Neural cell (in vitro differentiated cells): ENCODE data around the gene SWAP70. TPM values are rescaled to one million over a fixed set of nuclear protein-coding genes. Genes with fewer than 3 reads are reported as not detected.

Experiments
- H2AFZ ChIP-seq: fragments of 200-600, 300-800 bp; sonication (generic), shearing (Covaris generic); 2 replicates; pipeline ENCODE4 v1.6.0; 2014; ENCODE audit warnings: low read depth, mild to moderate bottlenecking, antibody characterized with exemption, low read length, moderate library complexity
- H3F3A ChIP-seq: fragments of 200-600 bp; shearing (Covaris generic); 2 replicates; pipeline ENCODE4 v1.6.1; 2016; ENCODE audit warnings: mild to moderate bottlenecking, moderate library complexity, mixed read lengths, antibody characterized with exemption, low read length; ENCODE audit not compliant: insufficient read depth, poor library complexity, severe bottlenecking
- H3K27ac ChIP-seq: fragments of 200-600, 300-800 bp; sonication (generic), shearing (Covaris generic); 2 replicates; pipeline ENCODE4 v1.5.1; 2014; ENCODE audit warnings: mild to moderate bottlenecking, low read length, moderate library complexity
- H3K27me3 ChIP-seq: fragments of 300-800, 200-600 bp; sonication (generic), shearing (Covaris generic); 2 replicates; pipeline ENCODE4 v1.6.0; 2014; ENCODE audit warnings: mild to moderate bottlenecking, low read depth, low read length, moderate library complexity; ENCODE audit not compliant: insufficient read depth
- H3K36me3 ChIP-seq: fragments of 300-800, 200-600 bp; sonication (generic), shearing (Covaris generic); 2 replicates; pipeline ENCODE4 v1.5.1; 2014; ENCODE audit warnings: mild to moderate bottlenecking, antibody characterized with exemption, low read length, moderate library complexity; ENCODE audit not compliant: insufficient read depth
- H3K4me2 ChIP-seq: fragments of 300-800, 200-600 bp; sonication (generic), shearing (Covaris generic); 2 replicates; pipeline ENCODE4 v1.6.0; 2014; ENCODE audit warnings: mild to moderate bottlenecking, low read length
- H3K4me3 ChIP-seq: fragments of 300-800, 200-600 bp; sonication (generic), shearing (Covaris generic); 2 replicates; pipeline ENCODE4 v1.5.1; 2014; ENCODE audit warnings: mild to moderate bottlenecking, low read length, moderate library complexity
- H3K79me2 ChIP-seq: fragments of 200-600 bp; shearing (Covaris generic); replicated peaks from 2 replicates; pipeline ENCODE4 v1.6.0; 2014; ENCODE audit warnings: mild to moderate bottlenecking, low read length, moderate library complexity; ENCODE audit not compliant: insufficient read depth
- H3K9ac ChIP-seq: fragments of 300-800, 200-600 bp; sonication (generic), shearing (Covaris generic); 2 replicates; pipeline ENCODE4 v1.6.1; 2016; ENCODE audit warnings: mild to moderate bottlenecking, low read length, mixed read lengths
- H3K9me2 ChIP-seq: fragments of 200-600 bp; shearing (Covaris generic); 2 replicates; pipeline ENCODE4 v1.6.1; 2016; ENCODE audit warnings: mild to moderate bottlenecking, low read length, mixed read lengths; ENCODE audit not compliant: insufficient read depth
- H3K9me3 ChIP-seq: fragments of 200-600, 300-800 bp; sonication (generic), shearing (Covaris generic); 2 replicates; pipeline ENCODE4 v1.6.1; 2016; ENCODE audit warnings: mild to moderate bottlenecking, mixed run types, low read length, moderate library complexity, mixed read lengths
- H4K20me1 ChIP-seq: fragments of 200-600 bp; shearing (Covaris generic); 2 replicates; pipeline ENCODE4 v1.6.1; 2016; ENCODE audit warnings: mild to moderate bottlenecking, mixed run types; ENCODE audit not compliant: insufficient read depth
- CTCF ChIP-seq: fragments of 450-650 bp; IDR thresholded peaks from 2 replicates; pipeline ENCODE4 v1.5.1; 2014; ENCODE audit warnings: antibody characterized with exemption, mild to moderate bottlenecking, moderate library complexity; ENCODE audit not compliant: poor library complexity, severe bottlenecking
- EP300 ChIP-seq: fragments of 450-650 bp; conservative IDR thresholded peaks from 2 replicates; pipeline ENCODE4 v1.6.1; 2014; ENCODE audit warnings: antibody characterized with exemption, mild to moderate bottlenecking, moderate library complexity; ENCODE audit not compliant: poor library complexity, severe bottlenecking
- EZH2 ChIP-seq: fragments of 200-600, 300-800 bp; shearing (Covaris generic), sonication (generic); IDR thresholded peaks from 2 replicates; pipeline ENCODE4 v1.6.1; 2014; ENCODE audit warnings: antibody characterized with exemption, low read length, borderline replicate concordance, mild to moderate bottlenecking; ENCODE audit not compliant: insufficient read depth, poor library complexity, severe bottlenecking
- MXI1 ChIP-seq: fragments of 450-650 bp; conservative IDR thresholded peaks from 2 replicates; pipeline ENCODE4 v1.6.1; 2014; ENCODE audit warnings: antibody characterized with exemption, mild to moderate bottlenecking; ENCODE audit not compliant: poor library complexity, severe bottlenecking
- POLR2AphosphoS5 ChIP-seq: IDR thresholded peaks from 2 replicates; pipeline ENCODE4 v1.6.1; 2012
- RAD21 ChIP-seq: fragments of 450-650 bp; conservative IDR thresholded peaks from 2 replicates; pipeline ENCODE4 v1.6.1; 2014; ENCODE audit warnings: antibody characterized with exemption, mild to moderate bottlenecking, moderate library complexity
- SMC3 ChIP-seq: fragments of 450-650 bp; conservative IDR thresholded peaks from 2 replicates; pipeline ENCODE4 v1.6.1; 2014; ENCODE audit warnings: antibody characterized with exemption, mild to moderate bottlenecking, moderate library complexity; ENCODE audit not compliant: poor library complexity
- TAF1 ChIP-seq: IDR thresholded peaks from 2 replicates; pipeline ENCODE4 v1.6.1; 2012; ENCODE audit warnings: low read depth
- polyA plus RNA-seq: library from polyadenylated mRNA; depleted of rRNA; stranded (reverse); fragments of >200 nt; gene quantifications from 2 replicates; pipeline ENCODE4 v1.2.3, GENCODE V29; 2014
- TF ChIP-seq, protein P1 (sequence below): IDR thresholded peaks from 2 replicates; pipeline ENCODE4 v1.6.1; 2012; ENCODE audit warnings: borderline replicate concordance

Gene SWAP70
- polyA plus RNA-seq, 1 donor from 2014 or later: 1.4 TPM

DNA sequence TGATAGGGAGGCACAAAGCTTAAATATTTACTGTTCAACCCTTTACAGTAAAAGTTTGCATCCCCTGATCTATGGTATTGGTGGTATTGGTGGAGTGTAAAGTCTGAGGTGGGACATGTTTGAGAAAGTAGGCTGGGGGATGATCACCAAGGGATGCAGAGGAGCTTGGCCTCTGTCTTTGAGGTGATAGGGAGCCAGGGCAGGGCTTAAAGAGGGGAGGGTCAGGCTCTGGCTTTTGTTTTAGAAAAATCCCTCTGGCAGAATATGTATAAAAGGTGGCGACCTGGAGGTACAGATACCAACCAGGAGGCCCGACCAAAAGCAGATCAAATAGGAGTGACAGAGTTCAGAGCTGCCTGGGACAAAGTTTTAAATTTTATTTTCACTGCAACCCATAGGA lies 59.0 kb downstream of the SWAP70 start:
- H3K9ac ChIP-seq: no peak overlapping the region
- no peak overlapping the region for H3K4me2 ChIP-seq
- H3K27ac ChIP-seq: no peak overlapping the region
- no peaks in the 10 kb centered on the region for H4K20me1 ChIP-seq
- H3K4me3 ChIP-seq: no peak overlapping the region
- H3F3A ChIP-seq: no peaks in the 10 kb centered on the region
- H3K27me3 ChIP-seq: no peaks in the 10 kb centered on the region
- no peaks in the 10 kb centered on the region for H3K9me3 ChIP-seq
- no peaks in the 10 kb centered on the region for H3K36me3 ChIP-seq
- H2AFZ ChIP-seq: no peak overlapping the region
- no peaks in the 10 kb centered on the region for H3K79me2 ChIP-seq
- H3K9me2 ChIP-seq: no peaks in the 10 kb centered on the region
- TF ChIP-seq POLR2AphosphoS5: no peak
- TF ChIP-seq EZH2: no peak
- no peak for TF ChIP-seq SMC3
- no peak for TF ChIP-seq CTCF
- TF ChIP-seq RAD21: no peak
- TF ChIP-seq TAF1: no peak
- no peak for TF ChIP-seq EP300
- TF ChIP-seq, protein P1, sequence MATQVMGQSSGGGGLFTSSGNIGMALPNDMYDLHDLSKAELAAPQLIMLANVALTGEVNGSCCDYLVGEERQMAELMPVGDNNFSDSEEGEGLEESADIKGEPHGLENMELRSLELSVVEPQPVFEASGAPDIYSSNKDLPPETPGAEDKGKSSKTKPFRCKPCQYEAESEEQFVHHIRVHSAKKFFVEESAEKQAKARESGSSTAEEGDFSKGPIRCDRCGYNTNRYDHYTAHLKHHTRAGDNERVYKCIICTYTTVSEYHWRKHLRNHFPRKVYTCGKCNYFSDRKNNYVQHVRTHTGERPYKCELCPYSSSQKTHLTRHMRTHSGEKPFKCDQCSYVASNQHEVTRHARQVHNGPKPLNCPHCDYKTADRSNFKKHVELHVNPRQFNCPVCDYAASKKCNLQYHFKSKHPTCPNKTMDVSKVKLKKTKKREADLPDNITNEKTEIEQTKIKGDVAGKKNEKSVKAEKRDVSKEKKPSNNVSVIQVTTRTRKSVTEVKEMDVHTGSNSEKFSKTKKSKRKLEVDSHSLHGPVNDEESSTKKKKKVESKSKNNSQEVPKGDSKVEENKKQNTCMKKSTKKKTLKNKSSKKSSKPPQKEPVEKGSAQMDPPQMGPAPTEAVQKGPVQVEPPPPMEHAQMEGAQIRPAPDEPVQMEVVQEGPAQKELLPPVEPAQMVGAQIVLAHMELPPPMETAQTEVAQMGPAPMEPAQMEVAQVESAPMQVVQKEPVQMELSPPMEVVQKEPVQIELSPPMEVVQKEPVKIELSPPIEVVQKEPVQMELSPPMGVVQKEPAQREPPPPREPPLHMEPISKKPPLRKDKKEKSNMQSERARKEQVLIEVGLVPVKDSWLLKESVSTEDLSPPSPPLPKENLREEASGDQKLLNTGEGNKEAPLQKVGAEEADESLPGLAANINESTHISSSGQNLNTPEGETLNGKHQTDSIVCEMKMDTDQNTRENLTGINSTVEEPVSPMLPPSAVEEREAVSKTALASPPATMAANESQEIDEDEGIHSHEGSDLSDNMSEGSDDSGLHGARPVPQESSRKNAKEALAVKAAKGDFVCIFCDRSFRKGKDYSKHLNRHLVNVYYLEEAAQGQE: no peak
- TF ChIP-seq MXI1: no peak

DNA sequence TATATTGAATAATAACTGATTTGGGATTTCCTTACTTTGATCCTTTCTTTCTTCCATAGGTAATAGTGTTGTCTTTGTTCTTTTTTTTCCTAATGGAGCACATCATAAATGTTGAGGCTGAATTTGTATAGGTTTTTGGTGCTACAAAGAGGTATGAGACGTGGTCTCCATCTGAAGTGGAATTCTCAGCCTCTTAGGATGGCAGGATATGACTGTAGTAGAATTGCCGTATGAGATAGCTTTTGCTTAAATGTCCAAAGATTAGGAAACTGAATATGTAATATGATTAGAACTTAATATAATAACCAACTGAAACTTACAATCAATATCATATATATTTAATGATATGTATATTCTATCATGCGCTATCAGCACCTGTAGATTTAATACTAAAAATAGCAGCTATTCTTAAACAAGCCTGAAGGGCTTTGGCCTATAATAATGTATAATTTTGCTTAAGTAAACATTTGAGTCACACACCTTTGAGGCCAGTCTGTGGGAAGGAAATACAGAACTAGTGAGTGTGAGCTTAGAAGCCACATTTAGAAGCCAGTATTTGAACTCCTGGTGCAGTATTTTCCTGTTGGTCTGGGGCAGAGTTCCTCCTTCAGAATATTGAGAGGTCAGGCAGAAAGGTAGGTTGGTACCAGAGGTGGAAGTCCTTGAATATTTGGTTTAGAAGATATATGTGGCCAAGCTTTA lies 62.6 kb downstream of the SWAP70 start:
- H3K79me2 ChIP-seq: no peaks in the 10 kb centered on the region
- no peak overlapping the region for H3K27ac ChIP-seq
- H3K9ac ChIP-seq: no peak overlapping the region
- H3K9me2 ChIP-seq: no peaks in the 10 kb centered on the region
- H3K9me3 ChIP-seq: no peaks in the 10 kb centered on the region
- no peaks in the 10 kb centered on the region for H4K20me1 ChIP-seq
- H3K4me2 ChIP-seq: no peak overlapping the region
- H3F3A ChIP-seq: no peaks in the 10 kb centered on the region
- H2AFZ ChIP-seq: no peak overlapping the region
- TF ChIP-seq RAD21: no peak
- TF ChIP-seq SMC3: no peak
- no peak for TF ChIP-seq CTCF
- no peak for TF ChIP-seq POLR2AphosphoS5
- no peak for TF ChIP-seq MXI1
- no peak for TF ChIP-seq EP300
- no peak for TF ChIP-seq TAF1
- TF ChIP-seq, protein P1: no peak
- TF ChIP-seq EZH2: no peak
- H3K36me3 ChIP-seq: no peaks in the 10 kb centered on the region
- H3K4me3 ChIP-seq: no peak overlapping the region
- H3K27me3 ChIP-seq: no peaks in the 10 kb centered on the region
